ENCODE data around the gene DUSP9.

DNA sequence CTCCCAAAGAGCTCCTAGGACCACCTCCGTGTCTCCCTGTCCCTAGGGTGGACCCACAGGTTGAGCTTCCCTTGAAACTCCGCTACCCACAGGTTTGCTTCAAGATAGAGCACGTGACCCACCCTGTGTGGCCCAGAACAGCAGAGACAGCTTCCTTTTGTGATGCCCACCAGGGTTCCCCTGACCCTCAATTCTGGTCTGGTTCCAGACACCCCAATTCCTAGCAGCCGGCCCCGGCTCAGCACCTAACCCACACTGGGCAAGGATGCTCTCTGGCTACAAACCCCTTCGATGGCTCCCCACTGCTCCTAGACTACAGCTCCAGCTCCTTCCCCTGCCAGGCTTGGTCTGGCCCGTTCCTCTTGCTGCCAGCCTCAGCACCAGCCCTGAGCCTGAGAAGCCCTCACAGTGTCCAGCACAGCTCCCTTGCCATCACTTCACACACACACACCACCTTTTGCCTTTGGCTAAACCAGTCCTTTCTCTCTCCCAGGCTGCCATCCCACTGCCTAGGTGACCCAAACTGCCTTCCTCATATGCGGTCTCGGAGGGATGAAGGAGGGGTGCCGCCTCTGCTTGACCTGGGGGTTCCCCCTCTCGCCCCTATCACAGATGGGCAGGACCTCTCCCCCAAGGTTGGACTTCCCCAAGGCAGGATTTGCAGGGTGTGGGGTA is 20.4 kb downstream of the DUSP9 start:
- TF ChIP-seq CTCF (tag by site-specific recombination; IDR thresholded peaks at IDR 0.05), result no peak
- no peak for TF ChIP-seq ZNF776 (tag by site-specific recombination; IDR thresholded peaks at IDR 0.05; ENCODE audit: borderline replicate concordance)
- TF ChIP-seq ZNF777 (tag by site-specific recombination; IDR thresholded peaks at IDR 0.05; ENCODE audit: borderline replicate concordance), result no peak
- TF ChIP-seq ZNF274 (IDR thresholded peaks at IDR 0.05; ENCODE audit: low read length), result no peak
- TF ChIP-seq ZNF274 (tag by site-specific recombination; IDR thresholded peaks at IDR 0.05; ENCODE audit: borderline replicate concordance), result no peak

All from HEK293 (cell line).